ENCODE results near the gene RBAK.
"Not testable (repeated sequence)": the region's sequence is repeated elsewhere in the genome, so short reads cannot be mapped to it uniquely, and the experiment has no call there.

DNA sequence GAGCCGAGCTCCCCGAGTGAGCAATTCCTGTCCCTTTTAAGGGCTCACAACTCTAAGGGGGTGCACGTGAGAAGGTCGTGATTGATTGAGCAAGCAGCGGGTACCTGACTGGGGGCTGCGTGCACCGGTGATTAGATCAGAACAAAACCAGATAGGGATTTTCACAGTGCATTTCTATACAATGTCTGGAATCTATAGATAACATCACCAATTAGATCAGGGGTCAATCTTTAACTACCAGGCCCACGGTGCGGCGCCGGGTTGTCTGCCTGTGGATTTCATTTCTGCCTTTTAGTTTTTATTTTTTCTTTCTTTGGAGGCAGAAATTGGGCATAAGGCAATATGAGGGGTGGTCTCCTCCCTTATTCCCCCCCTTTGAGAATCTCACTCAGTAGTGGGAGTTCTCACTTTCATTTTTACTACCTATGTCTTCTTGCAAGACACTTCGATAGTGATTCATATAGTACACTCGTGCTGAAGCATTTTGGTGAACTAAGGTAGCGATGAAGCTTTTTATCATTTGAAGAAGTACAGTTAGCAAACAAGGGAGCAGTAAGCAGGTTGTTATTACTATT lies 24.6 kb upstream of the RBAK start:
- TF ChIP-seq, protein P1, sequence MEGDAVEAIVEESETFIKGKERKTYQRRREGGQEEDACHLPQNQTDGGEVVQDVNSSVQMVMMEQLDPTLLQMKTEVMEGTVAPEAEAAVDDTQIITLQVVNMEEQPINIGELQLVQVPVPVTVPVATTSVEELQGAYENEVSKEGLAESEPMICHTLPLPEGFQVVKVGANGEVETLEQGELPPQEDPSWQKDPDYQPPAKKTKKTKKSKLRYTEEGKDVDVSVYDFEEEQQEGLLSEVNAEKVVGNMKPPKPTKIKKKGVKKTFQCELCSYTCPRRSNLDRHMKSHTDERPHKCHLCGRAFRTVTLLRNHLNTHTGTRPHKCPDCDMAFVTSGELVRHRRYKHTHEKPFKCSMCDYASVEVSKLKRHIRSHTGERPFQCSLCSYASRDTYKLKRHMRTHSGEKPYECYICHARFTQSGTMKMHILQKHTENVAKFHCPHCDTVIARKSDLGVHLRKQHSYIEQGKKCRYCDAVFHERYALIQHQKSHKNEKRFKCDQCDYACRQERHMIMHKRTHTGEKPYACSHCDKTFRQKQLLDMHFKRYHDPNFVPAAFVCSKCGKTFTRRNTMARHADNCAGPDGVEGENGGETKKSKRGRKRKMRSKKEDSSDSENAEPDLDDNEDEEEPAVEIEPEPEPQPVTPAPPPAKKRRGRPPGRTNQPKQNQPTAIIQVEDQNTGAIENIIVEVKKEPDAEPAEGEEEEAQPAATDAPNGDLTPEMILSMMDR (IDR thresholded peaks at IDR 0.05) = not testable (repeated sequence)
- not testable (repeated sequence) for TF ChIP-seq POLR2A, POLR2AphosphoS5 (IDR thresholded peaks at IDR 0.05)

Data from upper lobe of left lung (tissue), 4 donors.